Right lobe of liver (tissue), 4 donors: Measurements from ENCODE around the gene STK31.

ENCODE experiments used
- POLR2A ChIP-seq: fragments of 450-650 bp; IDR thresholded peaks from one replicate; pipeline ENCODE4 v1.6.1; 2017; ENCODE audit warnings: antibody characterized with exemption, mild to moderate bottlenecking
- TF ChIP-seq, protein P1 (sequence below), 4 donors: fragments of 200-600 bp in 3 of 4; fragments of 450-650 bp in 1 of 4; IDR thresholded peaks; one replicate each; pipeline versions ENCODE4 v1.5.1 to v1.8.0; 2016 to 2022; ENCODE audit warnings: antibody characterized with exemption in 4 of 4, mild to moderate bottlenecking in 2 of 4
- donor health status: DM: no; HTN: no; CAD: no.
- donor health status: DM: no; HTN: no; CAD: no.
- donor health status: DM: no; HTN: yes; CAD: no.

GRCh38 chr7:23743226-23743625 lies 33.2 kb downstream of the STK31 start:
- TF ChIP-seq, protein P1, sequence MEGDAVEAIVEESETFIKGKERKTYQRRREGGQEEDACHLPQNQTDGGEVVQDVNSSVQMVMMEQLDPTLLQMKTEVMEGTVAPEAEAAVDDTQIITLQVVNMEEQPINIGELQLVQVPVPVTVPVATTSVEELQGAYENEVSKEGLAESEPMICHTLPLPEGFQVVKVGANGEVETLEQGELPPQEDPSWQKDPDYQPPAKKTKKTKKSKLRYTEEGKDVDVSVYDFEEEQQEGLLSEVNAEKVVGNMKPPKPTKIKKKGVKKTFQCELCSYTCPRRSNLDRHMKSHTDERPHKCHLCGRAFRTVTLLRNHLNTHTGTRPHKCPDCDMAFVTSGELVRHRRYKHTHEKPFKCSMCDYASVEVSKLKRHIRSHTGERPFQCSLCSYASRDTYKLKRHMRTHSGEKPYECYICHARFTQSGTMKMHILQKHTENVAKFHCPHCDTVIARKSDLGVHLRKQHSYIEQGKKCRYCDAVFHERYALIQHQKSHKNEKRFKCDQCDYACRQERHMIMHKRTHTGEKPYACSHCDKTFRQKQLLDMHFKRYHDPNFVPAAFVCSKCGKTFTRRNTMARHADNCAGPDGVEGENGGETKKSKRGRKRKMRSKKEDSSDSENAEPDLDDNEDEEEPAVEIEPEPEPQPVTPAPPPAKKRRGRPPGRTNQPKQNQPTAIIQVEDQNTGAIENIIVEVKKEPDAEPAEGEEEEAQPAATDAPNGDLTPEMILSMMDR (IDR thresholded peaks at IDR 0.05), result no peak
- no peak for TF ChIP-seq POLR2A
